ENCODE data around the gene EPHA8. TPM values are rescaled to one million over a fixed set of nuclear protein-coding genes. Genes with fewer than 3 reads are reported as not detected.

The EPHA8 gene
- total RNA-seq, 2 donors from 2014 or later: not detected

DNA sequence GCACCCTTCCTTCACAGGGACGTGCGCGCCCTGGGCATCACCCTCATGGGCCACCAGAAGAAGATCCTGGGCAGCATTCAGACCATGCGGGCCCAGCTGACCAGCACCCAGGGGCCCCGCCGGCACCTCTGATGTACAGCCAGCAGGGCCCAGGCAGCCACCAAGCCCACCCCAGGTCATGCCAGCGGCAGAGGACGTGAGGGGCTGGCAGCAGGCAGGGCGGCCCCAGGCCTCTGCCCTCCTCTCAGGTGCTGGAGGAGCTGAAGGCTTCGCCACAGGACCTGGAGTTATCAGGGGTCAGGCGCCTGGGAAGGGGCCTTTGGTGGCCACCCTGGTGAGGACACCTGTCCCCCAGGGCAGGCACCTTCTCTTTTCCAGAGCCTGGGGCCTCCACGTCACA is 38.3 kb downstream of the EPHA8 start:
- no peak for DNase-seq (ENCODE audit: low spot score)
- intact Hi-C loops (cut with DNase I): no loop called here

DNA sequence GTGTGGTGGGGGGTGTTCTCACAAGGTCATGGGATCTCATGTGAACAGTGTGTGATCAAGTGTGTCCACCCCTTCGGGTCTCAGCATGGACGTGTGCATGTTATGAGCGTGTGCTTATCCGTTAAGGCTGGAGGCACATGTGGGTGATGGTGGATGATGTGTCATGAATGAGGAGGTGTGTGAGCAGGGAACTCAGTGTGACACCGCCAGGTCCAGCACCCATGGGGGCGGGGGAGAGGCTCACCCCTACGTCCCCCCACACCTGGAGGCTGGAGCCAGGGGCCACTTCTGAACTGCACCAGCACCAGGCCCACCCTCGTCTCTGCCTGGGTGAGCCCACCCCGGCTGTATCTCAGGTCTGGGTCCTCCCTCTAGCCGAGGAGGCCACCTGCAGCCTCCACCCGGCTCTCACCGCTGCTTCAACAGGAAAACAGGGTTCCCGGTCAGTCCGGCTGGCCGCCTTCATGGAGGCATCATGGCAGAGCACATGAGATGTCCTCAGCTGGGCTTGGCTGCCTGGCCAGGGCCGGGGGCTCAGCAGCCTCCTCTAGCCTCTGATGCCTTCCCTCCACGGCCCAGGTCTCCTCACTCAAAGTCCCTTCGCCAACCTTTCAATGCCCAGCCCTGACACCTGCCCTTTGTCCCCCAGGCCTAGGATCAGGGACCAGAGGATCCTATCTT is 38.9 kb downstream of the EPHA8 start:
- DNase-seq (ENCODE audit: low spot score): no peak
- intact Hi-C loops (cut with DNase I): no loop called here

DNA sequence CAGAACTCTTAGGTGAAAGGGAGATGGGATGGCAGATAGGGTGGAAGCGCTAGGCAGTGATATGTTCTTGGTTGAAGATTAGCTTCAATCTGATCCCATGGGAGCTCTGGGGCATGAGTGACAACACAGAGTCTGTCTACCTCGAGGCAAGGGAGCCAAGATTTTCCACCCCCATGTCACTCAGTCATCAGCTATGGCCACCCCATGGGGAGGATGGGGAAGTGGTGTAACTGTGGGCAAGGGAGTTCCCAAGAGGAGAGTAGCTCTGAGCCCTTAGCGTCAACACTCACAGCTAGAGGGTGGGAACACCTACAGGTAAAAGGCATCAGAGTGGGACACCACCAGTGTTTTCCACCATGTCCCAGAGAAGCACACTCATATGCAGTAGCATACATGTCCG is 42.9 kb downstream of the EPHA8 start:
- no peak for DNase-seq (ENCODE audit: low spot score)
- intact Hi-C loops (cut with DNase I): no loop called here

DNA sequence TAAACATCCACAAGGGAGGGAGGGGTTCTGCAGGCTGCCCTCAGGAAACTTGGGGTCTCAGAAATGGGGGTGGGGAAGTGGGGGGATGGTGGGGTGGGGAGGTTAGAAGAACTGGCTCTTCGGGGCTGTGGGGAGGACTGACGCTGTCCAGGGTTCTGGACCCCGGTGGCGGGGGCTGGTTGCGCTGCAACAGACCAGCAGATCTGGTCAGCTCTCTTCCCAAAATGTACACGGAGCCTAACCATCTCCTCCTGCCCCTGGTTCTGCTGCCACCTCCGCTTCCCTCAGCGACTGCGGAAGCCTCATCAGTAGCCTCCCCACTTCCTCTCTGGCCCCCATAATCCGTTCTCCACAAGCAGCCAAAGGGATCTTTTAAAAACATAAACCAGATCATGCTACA is 43.9 kb downstream of the EPHA8 start:
- intact Hi-C loops (cut with DNase I): no loop called here
- no peak for DNase-seq (ENCODE audit: low spot score)

DNA sequence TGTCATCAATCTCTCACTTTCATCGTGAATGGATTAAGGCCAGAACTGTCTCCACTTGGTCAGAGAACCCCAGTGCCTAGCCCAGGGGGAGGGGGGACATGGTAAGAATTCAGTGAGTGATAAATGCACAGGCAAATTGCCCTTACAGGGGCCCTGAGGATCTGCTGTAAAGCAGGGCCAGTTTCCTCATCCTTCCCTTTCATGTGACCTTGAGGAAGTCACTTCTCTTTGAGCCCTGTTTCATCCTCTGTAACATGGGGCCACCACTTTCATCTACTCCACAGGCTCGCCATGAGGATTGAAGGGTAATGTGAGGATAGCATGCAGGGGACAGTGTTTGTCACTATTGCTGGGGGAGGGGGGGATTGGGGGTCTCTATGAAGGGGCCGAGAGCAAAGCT is 45.1 kb downstream of the EPHA8 start:
- intact Hi-C loops (cut with DNase I): no loop called here
- DNase-seq (ENCODE audit: low spot score): no peak

DNA sequence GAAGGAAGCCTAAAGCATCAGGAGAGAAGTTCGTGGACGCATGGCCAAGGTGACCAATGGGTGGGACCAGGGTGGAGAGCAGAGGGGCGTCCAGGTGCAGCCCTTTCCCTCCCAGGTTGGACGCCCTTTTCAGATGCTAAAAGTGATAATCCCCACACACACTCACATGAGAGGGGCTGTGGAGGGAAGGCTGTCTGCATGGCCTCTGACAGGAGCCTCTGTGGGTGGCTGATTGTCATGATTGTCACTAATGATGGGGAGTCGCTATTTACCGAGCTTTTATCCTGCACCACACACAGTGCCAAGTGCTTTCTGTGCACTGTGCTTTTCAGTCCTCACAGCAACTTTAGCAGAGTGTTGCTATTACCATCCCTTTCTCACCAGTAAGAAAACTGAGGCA is 46.0 kb downstream of the EPHA8 start:
- DNase-seq (ENCODE audit: low spot score): no peak
- intact Hi-C loops (cut with DNase I): no loop called here

DNA sequence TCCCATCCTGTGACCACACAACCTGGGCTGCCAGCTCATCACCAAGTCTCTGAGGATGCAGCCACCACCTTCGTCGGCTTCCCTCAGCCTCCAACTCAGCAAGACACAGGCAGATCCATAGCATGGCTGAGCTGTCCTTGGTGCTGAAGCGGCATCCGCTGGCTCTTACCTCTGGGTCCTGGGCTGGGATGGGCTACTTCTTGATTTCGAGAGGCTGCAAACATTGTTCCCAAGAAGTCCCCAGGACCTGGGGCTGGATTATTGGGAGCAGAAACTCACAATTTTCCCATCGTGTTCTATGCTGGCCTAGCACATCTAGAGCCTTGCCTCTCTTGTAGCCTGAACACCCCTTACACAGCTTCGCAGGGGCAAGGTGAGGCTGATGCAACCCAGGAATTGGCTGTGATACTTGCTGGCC is 48.2 kb downstream of the EPHA8 start:
- DNase-seq (ENCODE audit: low spot score): no peak
- intact Hi-C loops (cut with DNase I): no loop called here

DNA sequence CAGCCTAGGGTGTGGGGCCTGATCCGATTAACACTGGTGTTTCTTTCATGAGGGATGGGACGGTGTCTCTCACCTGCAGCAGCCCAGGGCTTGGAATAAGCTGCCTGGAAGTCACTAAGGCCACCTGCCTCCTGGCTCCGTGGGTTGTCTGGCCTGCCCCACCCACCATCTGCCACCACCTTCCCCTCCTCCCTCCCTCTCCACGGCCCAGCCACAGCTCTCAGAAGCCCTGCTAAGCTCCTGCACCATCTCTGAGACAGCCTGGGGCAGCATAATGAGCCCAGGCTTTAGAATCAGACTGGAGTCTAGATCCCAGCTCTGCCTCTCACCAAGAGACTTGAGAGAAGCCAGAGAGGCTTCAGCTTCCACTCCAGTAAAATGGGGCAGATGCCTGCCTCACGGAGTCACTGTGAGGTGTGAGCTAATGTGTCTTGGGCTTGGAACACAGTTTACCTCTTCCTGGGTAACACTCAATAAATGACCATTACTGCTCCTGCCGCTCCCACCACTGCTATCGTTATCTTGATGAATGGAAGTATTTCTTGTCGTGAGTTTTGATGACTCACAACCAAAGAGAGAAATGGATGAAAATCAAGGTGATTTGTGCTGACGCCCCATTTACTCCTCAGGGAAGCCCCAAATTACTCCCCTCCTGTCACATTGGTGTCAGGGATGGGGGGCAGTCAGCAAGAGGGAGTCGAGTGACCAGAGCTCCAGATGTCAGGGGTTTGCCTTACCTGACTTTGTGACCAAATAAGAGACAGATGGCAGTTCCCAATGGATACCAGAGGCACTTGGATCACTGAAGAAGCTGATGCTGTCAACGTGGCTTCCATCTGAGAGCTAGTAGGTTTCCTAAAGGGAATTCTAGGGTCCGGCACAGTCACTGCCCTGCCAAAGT is 49.6 kb downstream of the EPHA8 start:
- no peak for DNase-seq (ENCODE audit: low spot score)
- intact Hi-C loops (cut with DNase I): no loop called here

DNA sequence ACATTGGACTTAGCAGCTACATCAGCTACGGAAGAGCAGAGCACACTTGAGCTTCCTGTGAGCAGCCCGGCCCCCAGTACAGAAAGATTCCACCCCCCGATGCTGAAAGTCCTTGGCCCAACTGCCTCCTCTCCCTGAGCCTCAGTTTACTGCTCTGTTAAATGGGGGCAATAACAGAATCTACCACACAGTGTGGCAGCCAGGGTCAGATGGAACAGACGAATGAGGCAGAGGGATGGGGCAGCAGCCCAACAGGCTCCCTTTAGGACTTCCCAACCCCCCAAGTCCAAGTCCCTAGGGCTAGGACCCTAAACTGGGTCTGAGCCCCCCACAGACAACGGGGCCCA is 50.3 kb downstream of the EPHA8 start:
- intact Hi-C loops (cut with DNase I): no loop called here
- no peak for DNase-seq (ENCODE audit: low spot score)

DNA sequence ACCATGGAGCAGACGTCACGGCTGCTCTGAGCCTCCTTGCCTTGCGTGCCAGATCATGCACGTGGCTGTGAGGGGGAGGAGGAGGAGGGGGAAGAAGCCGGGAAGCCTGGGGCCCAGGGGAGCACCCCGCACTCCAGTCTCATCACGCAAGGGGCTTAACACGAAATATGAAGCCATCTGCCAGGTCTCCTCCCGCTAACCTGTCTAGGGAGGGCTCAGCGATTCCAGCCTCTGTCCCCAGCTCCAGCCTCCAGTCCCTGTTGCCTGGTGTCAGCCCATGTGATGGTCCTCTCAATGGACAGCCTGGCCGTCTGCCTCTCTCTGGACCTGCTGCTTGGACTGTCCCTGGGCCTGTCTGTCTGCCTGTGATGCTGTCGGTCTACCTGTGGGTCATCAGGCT is 50.7 kb downstream of the EPHA8 start:
- DNase-seq (ENCODE audit: low spot score): no peak
- intact Hi-C loops (cut with DNase I): no loop called here

DNA sequence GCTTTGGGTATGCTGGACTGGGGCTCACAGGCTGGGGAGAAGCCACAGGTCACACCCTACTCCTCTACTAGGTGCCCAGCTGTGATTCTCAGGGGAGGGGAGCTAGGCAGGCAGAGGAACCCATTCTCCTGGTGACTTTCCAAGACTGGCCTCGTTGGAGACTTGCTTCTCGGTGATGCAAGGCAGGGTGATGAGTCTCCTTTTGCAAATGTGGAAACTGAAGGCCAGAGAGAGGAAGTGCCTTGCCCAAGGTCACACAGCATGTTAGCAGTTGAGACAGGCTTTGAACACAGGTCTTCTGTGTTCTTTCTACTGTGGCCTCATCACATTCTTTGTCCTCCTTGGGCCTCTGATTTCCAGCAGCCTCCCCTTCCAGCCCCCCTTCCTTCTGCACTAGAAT is 52.6 kb downstream of the EPHA8 start:
- DNase-seq (ENCODE audit: low spot score): no peak
- intact Hi-C loops (cut with DNase I): no loop called here

DNA sequence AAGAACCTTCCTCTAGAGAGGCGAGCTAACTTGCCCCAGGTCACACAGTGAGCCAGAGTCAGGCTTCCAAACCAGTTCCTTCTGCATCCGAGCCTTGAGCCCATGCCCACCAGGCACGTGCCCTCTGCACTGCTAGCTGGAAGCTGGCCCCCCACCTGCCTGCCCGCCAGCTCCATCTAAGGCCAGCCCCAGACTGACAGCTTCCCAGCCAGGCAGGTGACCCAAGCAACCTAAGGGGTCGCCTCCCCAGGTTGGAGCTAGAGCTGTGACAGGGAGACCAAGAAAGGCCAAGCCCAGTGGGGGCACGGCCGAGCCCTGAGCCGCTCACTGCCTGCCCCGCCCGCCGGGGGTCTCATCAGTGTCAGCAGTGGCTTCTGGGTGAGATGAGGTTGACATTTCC is 53.3 kb downstream of the EPHA8 start:
- intact Hi-C loops (cut with DNase I): no loop called here
- no peak for DNase-seq (ENCODE audit: low spot score)

DNA sequence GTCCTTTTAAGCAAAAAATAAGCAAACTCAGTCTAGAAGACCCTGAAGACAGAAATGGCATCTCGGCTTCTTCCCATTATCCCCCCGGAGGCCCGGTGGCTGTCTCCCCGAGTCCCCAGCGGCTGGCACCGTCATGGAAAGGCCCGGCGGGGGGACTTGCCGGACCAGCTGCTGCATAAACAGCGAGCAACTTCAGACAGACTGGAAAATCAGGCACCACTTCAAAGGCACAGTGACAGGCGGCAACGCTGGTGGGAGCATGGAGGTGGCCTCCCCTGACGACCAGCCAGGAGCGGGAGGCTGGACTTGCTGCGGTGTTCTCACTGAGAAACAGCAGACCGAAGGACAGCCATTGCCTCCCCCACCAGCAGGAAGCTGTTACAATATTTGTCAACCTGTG is 54.8 kb downstream of the EPHA8 start:
- intact Hi-C loops (cut with DNase I): no loop called here
- no peak for DNase-seq (ENCODE audit: low spot score)

DNA sequence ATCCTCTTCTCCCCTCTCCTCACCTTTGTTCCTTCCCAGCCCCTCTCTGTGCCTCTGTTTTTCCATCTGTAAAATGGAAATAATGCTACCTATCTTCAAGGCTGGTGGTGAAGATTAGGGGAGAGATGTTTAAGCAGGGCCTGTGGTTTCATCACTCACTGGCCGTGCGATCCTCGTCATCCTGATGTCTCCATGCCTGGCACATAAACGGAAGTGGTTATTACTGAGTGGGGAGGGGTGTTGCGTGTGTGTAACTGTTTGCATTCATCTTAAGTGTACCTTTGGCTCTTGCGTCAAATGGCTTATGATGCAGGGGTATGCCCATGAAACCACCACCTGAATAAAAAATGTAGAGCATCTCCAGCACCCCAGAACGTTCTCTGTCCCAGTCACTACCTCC is 56.0 kb downstream of the EPHA8 start:
- intact Hi-C loops (cut with DNase I): no loop called here
- no peak for DNase-seq (ENCODE audit: low spot score)

DNA sequence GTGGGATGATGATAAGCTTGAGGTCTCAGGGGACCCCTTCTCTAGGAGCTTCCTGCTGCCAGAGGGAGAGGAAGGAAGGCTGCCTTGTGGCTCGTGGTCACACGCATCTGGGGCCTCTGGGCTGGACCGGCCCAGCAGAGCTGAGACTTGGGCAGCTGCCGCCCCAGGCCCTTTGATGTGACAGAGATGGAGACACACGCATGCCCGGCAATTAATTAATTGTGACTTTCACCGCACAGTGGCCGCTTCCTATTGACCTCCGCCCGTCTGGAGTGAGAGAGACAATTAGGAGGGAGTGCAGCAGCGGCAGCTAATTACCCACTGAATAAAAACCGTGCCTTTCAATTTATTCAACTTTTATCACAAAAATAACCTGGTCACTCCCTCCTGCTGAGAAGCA is 56.5 kb downstream of the EPHA8 start:
- intact Hi-C loops (cut with DNase I): no loop called here
- no peak for DNase-seq (ENCODE audit: low spot score)

DNA sequence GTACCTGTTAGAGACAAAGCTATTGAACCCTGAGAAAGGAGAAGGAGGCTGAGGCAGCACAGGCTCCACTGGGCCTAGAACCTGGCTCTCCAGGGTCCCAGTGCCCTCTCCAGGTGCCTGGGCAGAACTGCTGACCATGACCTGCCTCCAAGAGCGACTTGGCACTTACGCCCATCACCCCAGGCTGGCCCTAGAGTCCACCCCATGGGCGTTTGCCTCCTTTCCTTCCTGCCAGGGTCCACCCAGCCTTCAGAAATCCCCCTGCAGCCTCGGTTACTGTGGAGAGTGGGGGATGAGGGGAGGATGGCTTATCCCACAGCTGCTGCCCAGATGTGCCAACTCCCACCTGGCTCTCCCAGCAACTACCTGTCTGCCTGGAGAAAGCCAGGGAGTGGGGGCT is 58.5 kb downstream of the EPHA8 start:
- intact Hi-C loops (cut with DNase I): no loop called here
- DNase-seq (ENCODE audit: low spot score): no peak

DNA sequence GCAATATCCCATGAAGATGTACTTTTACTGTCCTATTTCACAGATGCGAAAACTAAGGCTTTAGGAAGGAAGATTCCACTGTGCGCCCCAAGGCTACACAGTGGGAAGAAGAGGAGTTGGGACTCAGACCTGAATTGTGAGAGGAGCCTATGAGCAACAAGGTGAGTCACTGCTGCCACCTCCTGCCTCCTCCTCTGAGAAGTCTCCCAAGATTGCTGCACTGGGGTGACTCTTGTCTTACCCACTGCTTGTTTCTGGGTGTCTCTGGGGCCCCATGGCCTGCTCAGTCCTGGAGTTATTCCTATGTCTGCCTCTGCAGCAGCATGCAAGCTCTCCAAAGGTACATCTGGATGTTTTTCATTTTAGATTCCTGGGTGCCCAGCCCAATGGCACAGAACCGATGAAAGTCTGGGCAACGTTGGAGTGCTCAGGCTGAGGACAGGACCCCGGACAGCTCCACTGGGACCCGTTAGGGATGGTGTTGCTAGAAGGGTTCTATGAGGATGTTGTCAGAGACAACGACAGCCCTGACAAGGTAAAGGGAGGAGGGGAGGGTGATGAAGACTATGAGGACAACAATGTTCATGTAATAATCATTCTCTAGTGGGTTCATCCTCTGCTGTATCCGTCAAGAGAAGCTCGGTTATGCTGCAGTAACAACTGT is 62.1 kb downstream of the EPHA8 start:
- DNase-seq (ENCODE audit: low spot score): no peak
- intact Hi-C loops (cut with DNase I): no loop called here

DNA sequence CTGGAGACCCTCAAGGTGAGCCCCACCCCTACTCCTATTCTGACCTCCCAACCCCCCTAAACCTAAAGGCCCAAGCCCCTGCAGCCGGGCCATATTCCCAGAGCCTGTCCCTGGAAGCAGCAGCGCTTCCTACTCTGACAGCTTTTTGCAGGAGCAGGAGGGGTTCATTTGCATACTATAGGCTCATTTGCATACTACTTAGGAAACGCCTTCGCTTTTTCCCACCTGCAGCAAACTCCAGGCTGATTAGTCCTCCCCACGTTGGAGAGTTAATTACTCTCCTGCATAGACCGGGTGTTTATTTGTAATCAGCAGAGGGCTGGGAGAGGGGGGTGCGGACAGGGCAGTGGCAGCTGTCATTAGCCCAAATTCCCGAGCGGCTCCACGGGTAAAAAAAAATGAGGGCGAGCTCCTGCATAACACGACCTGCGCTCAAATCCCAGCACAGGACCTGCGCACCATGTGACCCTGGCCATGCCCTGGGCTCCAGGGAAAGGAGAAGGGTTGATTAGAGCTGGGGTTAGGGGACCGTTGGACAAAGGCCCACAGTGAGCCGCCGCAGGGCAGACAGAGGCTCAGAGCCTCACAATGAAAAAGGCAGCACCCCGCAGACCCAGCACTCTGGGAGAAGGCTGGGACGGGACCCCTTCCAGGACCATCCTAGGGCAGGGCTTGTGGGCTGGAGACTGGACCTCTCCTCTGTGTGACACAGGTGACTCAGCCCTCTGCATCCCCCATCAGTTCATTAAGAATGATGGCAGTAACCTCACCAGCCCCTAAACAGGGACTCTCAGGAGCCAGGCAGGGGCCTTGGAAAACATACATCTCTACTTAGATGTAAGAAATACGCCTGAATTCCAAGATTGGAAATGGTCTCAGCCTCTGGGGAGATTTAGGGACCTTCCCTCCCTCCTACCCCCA is 63.2 kb downstream of the EPHA8 start:
- intact Hi-C loops (cut with DNase I): no loop called here
- no peak for DNase-seq (ENCODE audit: low spot score)

DNA sequence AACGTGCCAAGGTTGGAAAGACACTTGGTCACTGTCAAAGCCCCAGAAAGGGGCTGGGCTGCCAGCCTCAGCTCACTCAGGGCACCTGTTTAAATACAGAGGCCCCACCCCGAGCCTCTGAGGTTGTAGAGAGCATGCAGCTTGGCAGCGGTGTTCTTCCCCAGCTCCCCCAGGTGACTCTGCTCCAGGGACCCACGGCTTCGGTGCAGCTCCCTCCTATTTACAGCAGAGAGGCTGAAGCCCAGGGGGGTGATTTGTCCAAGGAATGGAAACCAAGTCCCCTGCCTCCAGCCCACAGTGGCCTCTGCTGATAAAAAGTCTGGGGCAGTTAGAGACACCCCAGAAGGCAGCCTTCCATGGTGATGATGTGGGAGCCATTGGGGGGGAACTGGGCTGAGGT is 64.0 kb downstream of the EPHA8 start:
- intact Hi-C loops (cut with DNase I): no loop called here
- no peak for DNase-seq (ENCODE audit: low spot score)
